HG02798 (cell line): ENCODE results near the gene ANO10.
A peak's percentile ranks its signal among the peaks of the same experiment; 100 is the strongest.

ENCODE experiments used
- ATAC-seq: cut with Tn5 transposase; IDR thresholded peaks from one replicate; pipeline ENCODE4 v1.9.1; 2021; ENCODE audit warnings: mild to moderate bottlenecking; ENCODE audit not compliant: unreplicated experiment, poor library complexity

Gene ANO10

GRCh38 chr3:43391621-43392020 is 230.2 kb downstream of the ANO10 start:
- ATAC-seq: no peak

- no peak for ATAC-seq
Measured at GRCh38 chr3:43390255-43390588, 231.6 kb downstream of the ANO10 start.

- ATAC-seq: peak; percentile 50
Measured at GRCh38 chr3:43389388-43390254, 232.2 kb downstream of the ANO10 start.

- ATAC-seq: no peak
Measured at GRCh38 chr3:43388915-43389314, 232.9 kb downstream of the ANO10 start.

- ATAC-seq: no peak
Measured at GRCh38 chr3:43388175-43388574, 233.6 kb downstream of the ANO10 start.

GRCh38 chr3:43379343-43379742 is 242.5 kb downstream of the ANO10 start:
- ATAC-seq: no peak

GRCh38 chr3:43378066-43378935 is 243.5 kb downstream of the ANO10 start:
- ATAC-seq: peak; percentile 77

GRCh38 chr3:43373560-43373928 is 248.3 kb downstream of the ANO10 start:
- no peak for ATAC-seq

GRCh38 chr3:43372809-43373559 is 248.8 kb downstream of the ANO10 start:
- no peak for ATAC-seq

- ATAC-seq: no peak
Measured at GRCh38 chr3:43372007-43372740, 249.6 kb downstream of the ANO10 start.

- ATAC-seq: no peak
Measured at GRCh38 chr3:43371494-43371893, 250.3 kb downstream of the ANO10 start.

- no peak for ATAC-seq
Measured at GRCh38 chr3:43370293-43370980, 251.4 kb downstream of the ANO10 start.

- no peak for ATAC-seq
Measured at GRCh38 chr3:43369404-43370292, 252.2 kb downstream of the ANO10 start.

GRCh38 chr3:43366885-43367284 is 254.9 kb downstream of the ANO10 start:
- no peak for ATAC-seq

- ATAC-seq: no peak
Measured at GRCh38 chr3:43366481-43366880, 255.3 kb downstream of the ANO10 start.

- no peak for ATAC-seq
Measured at GRCh38 chr3:43365601-43366305, 256.1 kb downstream of the ANO10 start.

GRCh38 chr3:43364926-43365325 is 256.9 kb downstream of the ANO10 start:
- ATAC-seq: no peak

- ATAC-seq: no peak
Measured at GRCh38 chr3:43364494-43364893, 257.3 kb downstream of the ANO10 start.
